Inflammatory macrophage treated with lipopolysaccharide for 1 hour (primary cell): ENCODE measurements around the gene NT5DC4.
"Not testable (repeated sequence)": the region's sequence is repeated elsewhere in the genome, so short reads cannot be mapped to it uniquely, and the experiment has no call there.

ENCODE experiments used
- DNase-seq, 2 donors: peaks; one replicate each; pipeline ENCODE4 v3.0.0-alpha.2; 2020 to 2022

Gene NT5DC4

DNA sequence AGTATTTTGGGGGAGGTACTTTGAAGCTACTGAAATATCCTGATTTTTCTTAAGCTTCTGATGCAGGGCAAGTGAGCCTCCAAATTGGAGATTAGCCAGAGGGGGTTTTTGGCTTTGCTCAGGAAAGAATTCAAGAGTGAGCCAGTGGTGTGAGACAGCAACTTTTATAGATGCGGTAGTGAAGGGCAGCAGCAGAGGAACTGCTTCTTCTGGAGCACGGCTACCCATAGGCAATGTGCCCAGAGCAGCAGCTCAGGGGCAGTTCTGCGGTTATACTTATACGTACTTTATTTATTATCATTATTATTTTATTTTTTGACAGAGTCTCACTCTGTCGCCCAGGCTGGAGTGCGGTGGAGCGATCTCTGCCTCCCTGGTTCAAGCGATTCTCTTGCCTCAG is 19.8 kb upstream of the NT5DC4 start:
- peak; percentile 62 to 71 for DNase-seq

DNA sequence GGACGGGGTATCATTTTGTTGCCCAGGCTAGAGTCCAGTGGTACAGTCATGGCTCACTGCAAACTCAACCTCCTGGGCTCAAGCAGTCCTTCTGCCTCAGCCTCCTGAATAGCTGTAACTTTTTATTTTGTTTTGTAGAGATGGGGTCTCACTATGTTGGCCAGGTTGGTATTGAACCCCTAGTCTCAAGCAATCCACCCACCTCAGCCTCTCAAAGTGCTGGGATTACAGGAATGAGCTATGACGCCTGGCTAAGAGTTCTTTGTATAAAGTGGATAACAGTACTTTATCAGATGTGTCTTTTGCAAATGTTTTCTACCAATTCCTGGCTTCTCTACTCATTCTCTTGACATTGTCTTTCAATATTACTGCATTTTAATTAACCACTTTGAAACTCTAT is 17.1 kb upstream of the NT5DC4 start:
- DNase-seq = no peak

DNA sequence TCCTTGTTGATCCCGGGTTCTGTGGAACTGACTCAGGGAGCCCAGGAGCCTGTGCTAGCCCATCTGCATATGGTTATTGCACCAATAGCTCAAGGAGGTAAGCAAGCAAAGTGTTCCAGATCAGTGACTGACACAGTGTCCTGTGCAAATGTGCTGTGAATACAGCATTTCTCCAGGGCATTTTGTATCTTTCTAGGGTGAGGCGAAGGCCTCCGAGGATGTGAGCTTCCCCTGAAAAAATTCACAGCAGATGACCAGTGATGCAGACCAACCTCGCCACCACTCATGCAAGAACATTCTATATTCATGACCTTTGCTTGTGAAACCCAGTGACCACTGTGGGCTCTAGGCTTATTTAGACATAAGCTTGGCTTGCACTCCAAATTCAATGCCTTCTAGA is 15.2 kb upstream of the NT5DC4 start:
- no peak for DNase-seq

GRCh38 chr2:112706170-112706664 is 14.6 kb upstream of the NT5DC4 start:
- DNase-seq = no peak

DNA sequence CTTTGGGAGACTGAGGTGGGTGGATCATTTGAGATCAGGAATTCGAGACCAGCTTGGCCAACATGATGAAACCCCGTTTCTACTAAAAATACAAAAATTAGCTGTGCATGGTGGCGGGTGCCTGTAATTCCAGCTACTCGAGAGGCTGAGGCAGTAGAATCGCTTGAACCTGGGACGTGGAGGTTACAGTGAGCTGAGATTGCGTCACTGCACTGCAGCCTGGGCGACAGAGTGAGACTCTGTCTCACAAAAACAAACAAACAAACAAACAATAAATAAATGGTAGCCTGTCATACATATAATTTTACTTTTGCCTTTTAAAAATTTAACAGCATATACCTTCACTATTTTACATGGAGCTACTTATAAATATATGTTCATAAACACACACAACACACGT is 13.9 kb upstream of the NT5DC4 start:
- not testable (repeated sequence) for DNase-seq

DNA sequence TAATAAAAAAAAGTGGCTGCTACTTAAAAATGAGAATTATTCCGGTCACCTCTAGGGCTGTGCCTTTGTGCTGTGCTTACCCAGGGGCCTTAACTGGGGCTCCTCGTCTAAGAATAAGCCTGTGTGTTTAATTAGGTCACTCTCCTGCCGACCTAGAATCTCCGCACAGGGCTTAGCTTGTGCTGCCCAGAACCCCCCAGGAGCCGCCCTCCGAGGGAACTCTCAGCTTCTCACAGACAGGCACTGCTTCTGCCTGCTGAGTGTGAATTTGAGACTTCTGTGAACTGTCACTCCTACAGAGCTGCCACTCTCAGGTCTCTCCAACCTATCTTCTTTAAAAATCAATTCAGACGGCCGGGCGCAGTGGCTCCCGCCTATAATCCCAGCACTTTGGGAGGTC is 11.9 kb upstream of the NT5DC4 start:
- DNase-seq = no peak

GRCh38 chr2:112709703-112710102 is 11.1 kb upstream of the NT5DC4 start:
- no peak for DNase-seq

DNA sequence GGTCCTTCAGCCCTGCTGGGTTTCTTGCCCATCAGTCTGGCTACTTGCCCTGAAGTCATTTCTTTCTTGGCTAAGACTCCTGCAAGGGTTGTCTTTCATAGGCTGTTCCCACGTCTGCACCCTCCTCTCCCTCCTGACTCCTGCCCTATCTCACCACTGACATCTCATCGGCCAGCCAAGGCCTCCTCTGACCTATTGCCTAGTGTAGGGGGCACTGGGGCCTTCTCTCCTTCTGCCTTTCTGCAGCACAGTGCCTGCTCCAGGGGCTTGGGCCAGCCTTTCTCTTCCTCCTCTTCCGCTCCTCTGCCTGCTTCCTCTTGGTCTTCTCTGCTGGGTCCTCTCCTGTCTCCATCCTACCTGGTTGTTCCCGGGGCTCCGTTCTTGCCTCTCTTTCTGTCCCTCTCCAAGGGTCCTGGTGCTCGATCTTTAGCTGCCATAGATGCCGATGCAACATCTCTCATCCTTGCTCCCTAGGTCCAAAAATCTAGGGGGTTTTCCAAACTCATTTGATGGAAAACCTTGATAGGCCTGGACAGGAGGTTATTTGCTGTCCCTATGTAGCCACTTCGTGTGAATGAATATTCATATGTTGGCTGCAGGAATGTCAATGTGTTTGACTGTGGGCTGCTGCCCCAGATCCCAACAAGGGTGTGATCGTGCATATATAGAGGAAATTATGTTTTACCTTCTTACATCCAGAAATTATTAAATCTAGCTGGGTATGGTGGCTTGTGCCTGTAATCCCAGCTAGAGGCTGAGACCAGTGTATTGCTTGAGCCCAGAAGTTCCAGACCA is 9.7 kb upstream of the NT5DC4 start:
- DNase-seq = no peak

- no peak for DNase-seq
Measured at GRCh38 chr2:112712465-112712864, 8.4 kb upstream of the NT5DC4 start.

GRCh38 chr2:112712903-112713584 is 7.8 kb upstream of the NT5DC4 start:
- DNase-seq = peak; percentile 77 to 95

GRCh38 chr2:112713585-112713925 is 7.3 kb upstream of the NT5DC4 start:
- DNase-seq = no peak

GRCh38 chr2:112713926-112714325 is 6.9 kb upstream of the NT5DC4 start:
- DNase-seq = no peak

DNA sequence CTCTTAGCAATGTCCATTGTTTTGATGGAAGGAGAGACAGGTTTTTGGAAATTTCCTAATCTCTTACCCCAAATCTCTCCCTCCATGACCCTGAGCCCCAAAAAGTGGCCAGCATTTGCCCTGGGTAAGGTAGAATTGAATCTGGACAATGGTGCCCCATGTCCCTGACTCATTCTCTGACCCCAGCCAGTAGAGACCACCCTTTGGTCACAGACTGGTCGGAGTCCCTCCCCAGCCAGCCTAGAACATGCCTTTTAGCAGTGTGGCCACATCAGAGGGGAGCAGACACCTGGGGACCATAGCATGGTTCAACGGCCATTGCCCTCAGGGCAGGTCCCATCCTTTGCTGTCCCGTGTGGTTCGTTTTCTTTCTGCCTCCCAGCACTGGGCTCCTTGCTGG is 6.5 kb upstream of the NT5DC4 start:
- DNase-seq = no peak

GRCh38 chr2:112714836-112715631 is 5.8 kb upstream of the NT5DC4 start:
- DNase-seq = no peak

- DNase-seq = not testable (repeated sequence)
Measured at GRCh38 chr2:112716094-112716493, 4.7 kb upstream of the NT5DC4 start.

DNA sequence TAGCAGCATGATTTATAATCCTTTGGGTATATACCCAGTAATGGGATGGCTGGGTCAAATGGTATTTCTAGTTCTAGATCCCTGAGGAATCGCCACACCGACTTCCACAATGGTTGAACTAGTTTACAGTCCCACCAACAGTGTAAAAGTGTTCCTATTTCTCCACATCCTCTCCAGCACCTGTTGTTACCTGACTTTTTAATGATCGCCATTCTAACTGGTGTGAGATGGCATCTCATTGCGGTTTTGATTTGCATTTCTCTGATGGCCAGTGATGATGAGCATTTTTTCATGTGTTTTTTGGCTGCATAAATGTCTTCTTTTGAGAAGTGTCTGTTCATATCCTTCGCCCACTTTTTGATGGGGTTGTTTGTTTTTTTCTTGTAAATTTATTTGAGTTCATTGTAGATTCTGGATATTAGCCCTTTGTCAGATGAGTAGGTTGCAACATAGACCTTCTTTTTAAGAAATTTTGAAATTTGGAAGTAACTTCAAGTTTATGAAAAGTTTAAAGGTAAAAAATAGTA is 3.9 kb upstream of the NT5DC4 start:
- not testable (repeated sequence) for DNase-seq

GRCh38 chr2:112718863-112719370 is 1.9 kb upstream of the NT5DC4 start:
- peak; percentile 35 to 39 for DNase-seq

DNA sequence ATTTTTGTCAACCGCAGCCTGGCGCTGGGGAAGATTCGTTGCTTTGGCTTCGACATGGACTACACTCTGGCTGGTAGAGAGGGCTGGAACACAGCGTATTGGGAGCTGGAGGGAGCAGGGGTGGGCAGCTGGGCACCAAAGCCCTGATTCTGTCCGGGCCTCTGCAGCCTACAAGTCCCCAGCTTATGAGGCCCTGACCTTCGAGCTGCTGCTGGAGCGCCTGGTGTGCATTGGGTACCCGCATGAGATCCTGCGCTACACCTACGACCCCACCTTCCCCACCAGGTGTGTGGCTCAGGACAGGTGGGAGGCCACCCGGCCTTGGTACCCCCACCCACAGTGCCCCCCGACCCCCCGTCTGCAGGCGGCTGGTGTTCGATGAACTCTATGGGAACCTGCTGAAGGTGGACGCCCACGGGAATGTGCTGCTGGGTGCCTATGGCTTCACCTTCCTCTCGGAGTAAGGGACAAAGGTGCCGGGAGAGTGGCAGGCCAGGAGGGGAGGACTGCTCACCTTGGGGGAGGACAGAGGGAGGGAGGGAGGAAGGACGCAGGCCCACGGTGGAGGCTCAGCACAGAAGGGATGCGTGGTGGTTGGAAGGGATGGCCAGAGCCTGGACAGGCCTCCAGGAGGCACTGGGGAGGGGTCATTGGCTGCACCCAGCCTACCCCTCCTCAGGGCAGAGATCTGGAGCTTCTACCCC is 1.2 kb downstream of the NT5DC4 start:
- DNase-seq = no peak

DNA sequence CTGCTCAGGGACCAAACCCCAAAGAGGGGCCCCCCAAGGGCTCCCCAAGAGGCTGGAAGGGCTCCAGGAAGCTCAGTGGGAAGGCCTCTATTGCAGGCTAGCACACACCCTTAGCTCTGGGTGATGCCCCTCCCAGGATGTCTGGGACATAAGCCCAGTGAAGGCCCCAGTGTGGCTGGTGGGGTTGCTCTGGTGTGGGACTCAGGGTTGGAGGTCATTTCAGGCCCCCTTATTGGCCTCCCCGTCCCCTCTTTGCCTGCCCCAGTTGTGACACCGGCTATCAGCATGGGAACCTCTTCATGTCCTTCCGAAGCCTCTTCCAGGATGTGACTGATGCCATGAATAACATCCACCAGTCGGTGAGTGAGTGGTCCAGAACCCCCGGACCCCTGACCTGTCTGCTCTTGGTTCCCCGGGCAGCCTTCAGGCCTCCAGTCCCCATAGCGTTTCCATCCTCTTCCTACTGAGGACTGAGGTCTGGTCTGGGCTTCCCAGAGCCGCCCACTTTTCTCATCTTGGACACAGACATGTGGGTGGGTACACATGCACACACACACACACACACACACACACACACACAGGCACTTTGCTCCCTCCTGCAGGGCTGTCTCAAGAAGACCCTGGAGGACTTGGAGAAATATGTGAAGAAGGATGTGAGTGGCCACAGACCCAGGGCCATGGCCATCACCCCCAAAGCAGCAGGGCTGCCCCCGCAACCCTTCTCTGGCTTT is 2.2 kb downstream of the NT5DC4 start:
- DNase-seq = peak in 1 of 2 donors; percentile 63

DNA sequence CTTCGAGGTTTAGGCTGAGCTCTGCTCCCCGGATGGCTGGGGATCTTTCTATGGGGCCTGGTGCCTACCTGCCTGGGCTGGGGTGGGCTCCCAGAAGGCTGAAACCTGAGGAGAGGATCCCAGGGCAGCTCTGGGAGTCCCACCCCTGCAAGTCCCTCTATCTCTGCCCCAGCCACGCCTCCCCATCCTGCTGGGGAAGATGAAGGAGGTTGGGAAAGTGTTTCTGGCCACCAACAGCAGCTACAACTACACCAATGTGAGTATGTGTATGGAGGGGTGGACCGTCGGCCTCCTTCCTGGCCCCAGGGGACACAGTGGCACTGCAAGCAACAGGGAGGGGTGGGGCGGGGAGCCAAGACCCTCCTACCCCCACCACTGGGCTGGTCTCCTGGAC is 2.7 kb downstream of the NT5DC4 start:
- DNase-seq = no peak

GRCh38 chr2:112723995-112724394 is 3.2 kb downstream of the NT5DC4 start:
- DNase-seq = no peak
